Fibroblast of lung (primary cell): ENCODE data around the gene DNAH9. TPM values are rescaled to one million over a fixed set of nuclear protein-coding genes. Genes with fewer than 3 reads are reported as not detected.

Experiments used
- DNase-seq, 2 donors: peaks; one replicate each; pipeline versions ENCODE4 v3.0.0 to v3.0.0-alpha.2; 2010; ENCODE audit warnings: low read depth in 2 of 2
- H2AFZ ChIP-seq: 2 replicates; pipeline ENCODE4 v1.5.1; 2012; ENCODE audit warnings: low read length, control low read depth, inconsistent platforms
- H3K27ac ChIP-seq: 2 replicates; pipeline ENCODE4 v1.5.1; 2011; ENCODE audit warnings: low read length, control low read depth; ENCODE audit not compliant: insufficient read depth
- H3K27me3 ChIP-seq: 2 replicates; pipeline ENCODE4 v1.5.1; 2011; ENCODE audit warnings: mild to moderate bottlenecking, low read length; ENCODE audit not compliant: control insufficient read depth, insufficient read depth
- H3K36me3 ChIP-seq: 2 replicates; pipeline ENCODE4 v1.5.1; 2011; ENCODE audit warnings: low read length; ENCODE audit not compliant: control insufficient read depth, insufficient read depth
- H3K4me1 ChIP-seq: 2 replicates; pipeline ENCODE4 v1.5.1; 2011; ENCODE audit warnings: low read length; ENCODE audit not compliant: control insufficient read depth, insufficient read depth; ENCODE audit errors: extremely low read depth
- H3K4me2 ChIP-seq: 2 replicates; pipeline ENCODE4 v1.5.1; 2011; ENCODE audit warnings: low read length, control low read depth; ENCODE audit not compliant: insufficient read depth; ENCODE audit errors: extremely low read depth
- H3K4me3 ChIP-seq, 4 experiments: fragments of 200-600 bp in 1 of 4; sonication (generic) in 1 of 4; replicated peaks in 1 of 4; 2 replicates each; pipeline ENCODE4 v1.5.1; 2011 to 2016; ENCODE audit warnings: low read length in 4 of 4, low read depth in 3 of 4, mild to moderate bottlenecking in 3 of 4, control low read depth in 2 of 4, inconsistent platforms in 1 of 4, mixed read lengths in 1 of 4; ENCODE audit not compliant: insufficient read depth in 1 of 4; ENCODE audit errors: control extremely low read depth in 1 of 4
- H3K79me2 ChIP-seq: 2 replicates; pipeline ENCODE4 v1.5.1; 2012; ENCODE audit warnings: mild to moderate bottlenecking, low read length, inconsistent platforms; ENCODE audit not compliant: control insufficient read depth, insufficient read depth
- H3K9ac ChIP-seq: 2 replicates; pipeline ENCODE4 v1.5.1; 2011; ENCODE audit warnings: mild to moderate bottlenecking, low read length, control low read depth; ENCODE audit not compliant: insufficient read depth
- H3K9me3 ChIP-seq: 2 replicates; pipeline ENCODE4 v1.5.1; 2012; ENCODE audit warnings: low read depth, low read length; ENCODE audit not compliant: control insufficient read depth, insufficient read depth
- H4K20me1 ChIP-seq: 2 replicates; pipeline ENCODE4 v1.5.1; 2011; ENCODE audit warnings: low read length; ENCODE audit not compliant: control insufficient read depth, insufficient read depth; ENCODE audit errors: extremely low read depth
- EZH2 ChIP-seq: IDR thresholded peaks from 2 replicates; pipeline ENCODE4 v1.5.1; 2012; ENCODE audit warnings: low read length, control low read depth, mild to moderate bottlenecking; ENCODE audit errors: missing control alignments
- polyA plus RNA-seq, 2 donors: library from polyadenylated mRNA; depleted of rRNA in 1 of 2; stranded (reverse) in 1 of 2; unstranded in 1 of 2; fragments of >200 nt; gene quantifications; 2 replicates each; pipeline ENCODE4 v1.2.1, GENCODE V29; 2011 to 2012; ENCODE audit warnings: missing spikeins in 1 of 2
- total RNA-seq: library from RNA; depleted of rRNA; stranded (reverse); fragments of >200 nt; gene quantifications from 2 replicates; pipeline ENCODE4 v1.2.1, GENCODE V29; 2014
- TF ChIP-seq, protein P1 (sequence below), 2 donors: IDR thresholded peaks in 1 of 2; conservative IDR thresholded peaks in 1 of 2; 1 replicate in 1 of 2; 2 replicates in 1 of 2; pipeline ENCODE4 v1.5.1; 2011 to 2012; ENCODE audit warnings: low read length in 2 of 2, control low read depth in 1 of 2, inconsistent platforms in 1 of 2, low read depth in 1 of 2, mild to moderate bottlenecking in 1 of 2

Gene DNAH9
- total and polyA plus RNA-seq, 2 donors (not counting 1 experiment from before 2014, with no cell fraction given) = not detected

DNA sequence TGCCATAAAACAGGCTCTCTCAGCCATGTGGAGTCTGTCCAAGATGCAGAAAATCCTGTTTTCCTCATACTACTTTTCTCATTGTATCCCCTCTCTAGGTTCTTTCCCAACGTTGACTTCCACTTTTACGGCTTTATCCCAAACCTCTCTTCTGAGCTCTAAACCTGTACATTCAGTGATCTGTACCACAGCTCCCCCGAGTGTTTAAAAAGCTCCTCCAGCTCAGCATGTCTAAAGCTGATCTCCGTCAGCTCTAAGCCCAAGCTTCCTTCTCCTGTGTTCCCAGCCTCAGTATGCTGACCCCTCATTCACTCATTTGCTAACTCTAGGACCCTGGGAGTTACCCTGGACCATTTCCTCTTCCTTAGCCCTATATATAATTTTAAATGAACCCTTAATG lies 144.6 kb downstream of the DNAH9 start:
- TF ChIP-seq, protein P1, sequence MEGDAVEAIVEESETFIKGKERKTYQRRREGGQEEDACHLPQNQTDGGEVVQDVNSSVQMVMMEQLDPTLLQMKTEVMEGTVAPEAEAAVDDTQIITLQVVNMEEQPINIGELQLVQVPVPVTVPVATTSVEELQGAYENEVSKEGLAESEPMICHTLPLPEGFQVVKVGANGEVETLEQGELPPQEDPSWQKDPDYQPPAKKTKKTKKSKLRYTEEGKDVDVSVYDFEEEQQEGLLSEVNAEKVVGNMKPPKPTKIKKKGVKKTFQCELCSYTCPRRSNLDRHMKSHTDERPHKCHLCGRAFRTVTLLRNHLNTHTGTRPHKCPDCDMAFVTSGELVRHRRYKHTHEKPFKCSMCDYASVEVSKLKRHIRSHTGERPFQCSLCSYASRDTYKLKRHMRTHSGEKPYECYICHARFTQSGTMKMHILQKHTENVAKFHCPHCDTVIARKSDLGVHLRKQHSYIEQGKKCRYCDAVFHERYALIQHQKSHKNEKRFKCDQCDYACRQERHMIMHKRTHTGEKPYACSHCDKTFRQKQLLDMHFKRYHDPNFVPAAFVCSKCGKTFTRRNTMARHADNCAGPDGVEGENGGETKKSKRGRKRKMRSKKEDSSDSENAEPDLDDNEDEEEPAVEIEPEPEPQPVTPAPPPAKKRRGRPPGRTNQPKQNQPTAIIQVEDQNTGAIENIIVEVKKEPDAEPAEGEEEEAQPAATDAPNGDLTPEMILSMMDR (conservative IDR thresholded peaks at IDR 0.05 in 1 of 2, IDR thresholded peaks at IDR 0.05 in 1 of 2; ENCODE audit: low read depth in 1 of 2, low read length in 2 of 2) = no peak
- TF ChIP-seq EZH2 = no peak
- Histone ChIP-seq H3K9ac (no peak overlapping the region), H3K4me1 (no peaks in the 10 kb centered on the region), H2AFZ (no peak overlapping the region), H4K20me1 (no peaks in the 10 kb centered on the region), H3K27ac (no peak overlapping the region), H3K4me3 (no peak overlapping the region), H3K9me3 (no peaks in the 10 kb centered on the region), H3K4me2 (no peak overlapping the region), H3K79me2 (no peaks in the 10 kb centered on the region), H3K36me3 (no peaks in the 10 kb centered on the region), H3K27me3 (no peaks in the 10 kb centered on the region)
- no peak for DNase-seq

DNA sequence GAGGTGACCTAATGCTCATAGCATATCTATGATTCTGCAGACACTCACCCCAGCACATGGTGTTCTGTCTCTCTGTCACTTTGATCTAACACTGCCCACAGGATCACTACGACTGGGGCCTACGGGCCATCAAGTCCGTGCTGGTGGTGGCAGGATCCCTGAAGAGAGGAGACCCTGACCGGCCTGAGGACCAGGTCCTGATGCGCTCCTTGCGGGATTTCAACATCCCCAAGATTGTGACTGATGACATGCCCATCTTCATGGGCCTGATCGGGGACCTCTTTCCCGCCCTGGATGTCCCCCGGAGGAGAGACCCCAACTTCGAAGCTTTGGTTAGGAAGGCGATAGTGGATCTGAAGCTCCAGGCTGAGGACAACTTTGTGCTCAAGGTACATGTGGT lies 146.4 kb downstream of the DNAH9 start:
- Histone ChIP-seq H3K4me1 (no peaks in the 10 kb centered on the region), H3K36me3 (no peaks in the 10 kb centered on the region), H3K9ac (no peak overlapping the region), H3K4me3 (no peak overlapping the region), H3K79me2 (no peaks in the 10 kb centered on the region), H2AFZ (no peak overlapping the region), H3K4me2 (no peak overlapping the region), H3K27ac (no peak overlapping the region), H3K27me3 (no peaks in the 10 kb centered on the region), H3K9me3 (no peaks in the 10 kb centered on the region), H4K20me1 (no peaks in the 10 kb centered on the region)
- TF ChIP-seq EZH2 = no peak
- TF ChIP-seq, protein P1 (conservative IDR thresholded peaks at IDR 0.05 in 1 of 2, IDR thresholded peaks at IDR 0.05 in 1 of 2; ENCODE audit: low read depth in 1 of 2, low read length in 2 of 2) = no peak
- DNase-seq = no peak

DNA sequence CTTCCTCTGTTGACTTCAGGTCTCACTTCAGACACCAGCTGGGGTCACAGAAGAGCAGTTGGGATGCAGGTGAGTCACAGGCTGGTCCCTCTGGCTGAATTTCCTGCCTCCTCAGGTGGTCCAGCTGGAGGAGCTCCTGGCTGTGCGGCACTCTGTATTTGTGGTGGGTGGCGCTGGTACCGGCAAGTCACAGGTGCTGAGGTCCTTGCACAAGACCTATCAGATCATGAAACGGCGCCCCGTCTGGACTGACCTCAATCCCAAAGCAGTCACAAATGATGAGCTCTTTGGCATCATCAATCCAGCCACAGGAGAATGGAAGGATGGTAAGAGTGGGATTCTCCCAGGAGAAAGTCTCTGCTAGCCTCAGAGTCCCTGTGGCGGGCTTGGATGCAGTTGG lies 149.2 kb downstream of the DNAH9 start:
- Histone ChIP-seq H2AFZ (no peak overlapping the region), H3K4me2 (no peak overlapping the region), H3K9ac (no peak overlapping the region), H3K79me2 (no peaks in the 10 kb centered on the region), H3K27me3 (no peaks in the 10 kb centered on the region), H3K27ac (no peak overlapping the region), H3K36me3 (no peaks in the 10 kb centered on the region), H3K9me3 (no peaks in the 10 kb centered on the region), H4K20me1 (no peaks in the 10 kb centered on the region), H3K4me1 (no peaks in the 10 kb centered on the region), H3K4me3 (no peak overlapping the region)
- TF ChIP-seq EZH2 = no peak
- TF ChIP-seq, protein P1 (conservative IDR thresholded peaks at IDR 0.05 in 1 of 2, IDR thresholded peaks at IDR 0.05 in 1 of 2; ENCODE audit: low read depth in 1 of 2, low read length in 2 of 2) = no peak
- no peak for DNase-seq
